HG02642 (cell line): ENCODE results near the gene MLNR.

Experiments
- ATAC-seq: cut with Tn5 transposase; IDR thresholded peaks from one replicate; pipeline ENCODE4 v1.9.1; 2021; ENCODE audit warnings: mild to moderate bottlenecking; ENCODE audit not compliant: unreplicated experiment, poor library complexity

MLNR gene

GRCh38 chr13:49271264-49271663 lies 51.1 kb downstream of the MLNR start:
- ATAC-seq: no peak
